IPS-NIHi11 (cell line): ENCODE data around the gene DUSP28.

Experiments
- DNase-seq: peaks from one replicate; pipeline ENCODE4 v3.0.0; 2012; ENCODE audit warnings: mixed read lengths, low spot score

The DUSP28 gene

DNA sequence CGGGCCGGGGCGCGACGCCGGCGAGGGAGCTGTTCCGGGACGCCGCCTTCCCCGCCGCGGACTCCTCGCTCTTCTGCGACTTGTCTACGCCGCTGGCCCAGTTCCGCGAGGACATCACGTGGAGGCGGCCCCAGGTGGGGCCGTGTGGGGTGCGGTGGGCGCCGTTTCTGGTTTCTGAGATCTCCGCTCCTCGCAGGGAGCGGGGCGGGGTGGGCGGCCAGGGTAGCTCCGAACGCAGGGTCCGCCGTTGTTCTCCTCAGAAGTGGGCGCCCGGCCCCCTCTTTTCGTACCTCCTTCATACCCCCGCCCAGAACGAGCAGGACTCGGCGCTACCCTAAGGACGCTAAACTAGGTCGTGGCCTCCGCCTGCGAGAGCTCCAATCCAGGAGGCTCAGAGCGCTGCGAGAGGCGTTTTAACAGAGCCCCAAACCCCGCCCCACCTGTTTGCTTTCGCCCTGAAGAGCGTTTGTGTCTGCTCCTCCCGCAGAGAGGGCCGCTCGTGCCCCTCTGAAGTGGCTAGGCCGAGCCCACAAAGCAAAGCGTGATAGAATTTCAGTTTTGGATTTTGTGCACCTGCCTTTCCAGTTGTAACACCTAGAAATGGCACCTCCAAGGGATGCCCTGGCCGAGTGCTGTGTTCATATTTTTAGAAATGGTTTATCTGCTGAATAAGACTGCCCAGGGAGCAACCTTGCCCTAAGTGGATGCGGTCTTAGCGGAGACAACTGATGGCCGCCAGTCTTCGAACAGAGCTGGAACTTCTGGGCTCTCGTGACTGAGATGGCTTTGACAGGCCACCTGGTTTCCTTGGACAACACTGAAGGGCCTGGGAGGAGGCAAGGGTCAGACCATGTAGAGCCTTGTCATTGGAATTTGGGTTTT lies 27.0 kb downstream of the DUSP28 start:
- DNase-seq, result peak; percentile 56

DNA sequence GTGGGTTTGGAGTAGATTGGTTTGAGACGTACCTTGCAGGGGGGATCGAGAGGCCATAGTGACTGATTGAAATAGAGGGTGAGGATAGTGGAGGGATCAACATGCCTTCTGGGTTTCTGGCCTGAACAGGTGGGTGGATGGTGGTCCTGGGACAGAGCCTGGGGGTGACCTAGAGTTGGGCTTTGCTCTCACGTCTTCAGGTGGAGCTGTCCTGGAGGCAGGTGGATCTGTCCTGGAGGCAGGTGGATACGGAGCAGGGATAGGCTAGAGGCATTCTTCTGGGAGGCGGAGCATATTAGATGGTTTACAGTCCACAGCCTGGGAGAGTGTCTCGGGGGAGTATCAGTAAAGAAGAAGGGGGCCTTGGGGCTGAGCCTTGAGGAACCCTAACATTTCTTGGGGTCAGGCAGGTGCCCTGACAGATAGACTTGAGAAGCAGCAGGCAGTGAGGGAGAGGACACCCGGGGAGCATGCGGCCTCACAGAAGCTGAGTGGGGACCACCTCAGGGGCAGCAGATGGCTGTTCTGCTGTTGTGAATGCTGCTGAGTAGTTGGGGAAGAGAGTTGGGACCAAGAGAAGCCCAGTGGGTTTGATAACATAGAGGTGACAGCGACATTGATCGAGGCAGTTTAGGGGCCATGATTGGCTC lies 28.0 kb downstream of the DUSP28 start:
- no peak for DNase-seq

DNA sequence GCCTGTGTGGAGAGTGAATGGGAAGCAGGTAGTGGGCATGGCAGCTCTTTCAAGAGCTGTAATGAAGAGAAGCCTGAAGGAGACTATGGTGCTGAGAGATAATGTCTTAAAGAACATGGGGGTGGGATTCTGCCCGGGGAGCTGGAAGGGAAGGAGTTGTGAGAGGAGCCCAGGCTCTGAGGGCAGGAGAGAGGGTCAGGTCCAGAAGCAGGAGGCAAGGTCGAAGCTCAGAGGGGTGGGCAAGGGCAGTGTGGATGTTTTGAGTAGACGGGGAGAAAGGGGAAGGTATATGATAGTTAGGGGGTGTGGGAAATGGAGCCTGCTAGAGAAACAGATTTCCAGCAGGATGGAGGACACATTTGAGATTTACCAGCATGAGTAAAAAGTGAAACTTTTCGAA lies 28.5 kb downstream of the DUSP28 start:
- no peak for DNase-seq

DNA sequence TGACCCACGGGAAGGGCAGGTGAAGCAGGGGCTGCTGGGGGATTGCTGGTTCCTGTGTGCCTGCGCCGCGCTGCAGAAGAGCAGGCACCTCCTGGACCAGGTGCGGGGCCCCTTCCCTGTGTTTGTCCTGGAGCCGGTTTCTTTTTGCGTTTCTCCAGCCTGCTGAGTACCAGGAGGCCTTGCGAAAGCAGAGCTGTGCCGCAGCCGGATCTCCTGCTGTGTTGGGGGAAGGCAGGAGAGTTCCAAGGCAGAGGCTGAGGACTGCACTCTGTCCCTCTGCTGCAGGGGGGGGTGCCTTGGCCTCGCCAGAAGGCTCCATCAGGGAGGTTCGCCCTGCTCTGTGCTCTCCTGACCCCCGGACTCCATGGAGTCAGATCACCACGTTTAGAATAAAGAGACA lies 29.2 kb downstream of the DUSP28 start:
- DNase-seq, result no peak

DNA sequence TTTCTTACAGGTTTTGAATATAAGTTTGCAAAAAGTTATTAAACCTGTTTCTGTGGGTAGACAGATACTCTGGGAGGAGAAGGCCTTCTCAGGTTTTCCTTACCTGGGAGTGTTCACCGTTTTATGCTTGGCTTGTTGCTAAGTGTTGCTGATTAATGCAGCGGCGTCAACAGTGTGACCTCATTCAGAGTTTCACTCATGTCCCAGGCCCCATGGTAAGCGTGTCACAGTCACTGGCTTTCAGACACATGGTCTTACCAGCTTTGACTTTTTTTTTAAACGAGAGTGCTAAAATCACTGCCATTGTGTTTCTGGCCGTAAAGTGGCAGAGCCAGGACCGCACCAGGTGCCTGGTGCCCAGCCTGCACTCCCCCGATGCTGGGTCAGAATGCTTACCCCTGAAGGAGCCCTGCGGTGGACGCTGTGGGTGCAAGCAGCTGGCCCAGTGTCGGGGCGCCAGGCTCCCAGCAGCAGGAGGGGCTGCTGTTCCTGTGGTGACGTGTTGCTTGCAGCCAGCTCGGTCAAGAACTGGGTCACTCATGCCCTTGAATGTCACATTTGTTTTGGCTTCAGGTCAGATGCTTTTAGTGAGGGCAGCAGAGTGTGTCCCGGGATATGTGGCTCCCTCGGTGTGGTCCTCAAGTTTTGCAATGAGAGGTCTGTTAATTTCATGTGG lies 29.8 kb downstream of the DUSP28 start:
- DNase-seq, result no peak

DNA sequence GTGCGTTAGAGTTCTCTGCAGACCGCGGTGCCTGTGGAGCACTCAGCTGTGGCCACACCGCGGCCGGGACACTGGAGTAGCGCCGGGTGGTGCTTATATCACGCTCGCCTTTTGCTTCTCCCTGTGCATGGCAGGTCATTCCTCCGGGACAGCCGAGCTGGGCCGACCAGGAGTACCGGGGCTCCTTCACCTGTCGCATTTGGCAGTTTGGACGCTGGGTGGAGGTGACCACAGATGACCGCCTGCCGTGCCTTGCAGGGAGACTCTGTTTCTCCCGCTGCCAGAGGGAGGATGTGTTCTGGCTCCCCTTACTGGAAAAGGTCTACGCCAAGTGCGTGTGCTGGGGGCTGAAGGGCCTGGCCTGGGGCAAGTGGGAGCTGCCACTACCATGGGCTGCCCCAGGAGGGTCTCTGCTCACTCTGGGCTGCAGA lies 30.5 kb downstream of the DUSP28 start:
- DNase-seq, result no peak

DNA sequence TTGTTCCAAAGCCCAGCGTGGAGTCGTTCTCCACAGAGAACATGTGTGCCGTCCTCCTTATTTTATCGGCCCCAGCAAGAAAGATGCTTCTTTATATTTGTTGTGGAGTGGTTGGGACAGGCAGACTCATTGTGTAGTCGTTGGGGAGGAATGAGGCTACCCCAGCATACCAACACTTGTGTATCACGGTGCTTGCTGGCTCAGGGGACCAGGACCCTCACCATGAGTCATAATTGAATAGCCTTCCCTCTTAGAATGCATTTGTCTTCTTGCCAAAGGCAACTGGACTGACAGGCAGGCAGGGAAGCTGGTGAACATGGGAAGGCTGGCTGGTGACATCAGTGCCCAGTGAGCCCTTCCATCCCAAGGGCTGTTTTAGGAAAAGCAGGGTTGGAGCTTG lies 31.1 kb downstream of the DUSP28 start:
- DNase-seq, result no peak

DNA sequence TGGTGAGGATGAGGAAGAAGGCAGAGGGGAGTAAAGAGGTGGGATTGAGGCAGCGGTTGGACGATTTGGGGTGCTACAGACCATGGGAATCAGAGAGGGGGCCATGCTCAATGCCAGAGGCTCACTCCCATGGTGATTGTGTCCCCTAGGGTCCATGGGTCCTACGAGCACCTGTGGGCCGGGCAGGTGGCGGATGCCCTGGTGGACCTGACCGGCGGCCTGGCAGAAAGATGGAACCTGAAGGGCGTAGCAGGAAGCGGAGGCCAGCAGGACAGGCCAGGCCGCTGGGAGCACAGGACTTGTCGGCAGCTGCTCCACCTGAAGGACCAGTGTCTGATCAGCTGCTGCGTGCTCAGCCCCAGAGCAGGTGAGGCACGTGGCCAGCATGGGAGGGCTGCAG lies 31.6 kb downstream of the DUSP28 start:
- DNase-seq, result no peak

DNA sequence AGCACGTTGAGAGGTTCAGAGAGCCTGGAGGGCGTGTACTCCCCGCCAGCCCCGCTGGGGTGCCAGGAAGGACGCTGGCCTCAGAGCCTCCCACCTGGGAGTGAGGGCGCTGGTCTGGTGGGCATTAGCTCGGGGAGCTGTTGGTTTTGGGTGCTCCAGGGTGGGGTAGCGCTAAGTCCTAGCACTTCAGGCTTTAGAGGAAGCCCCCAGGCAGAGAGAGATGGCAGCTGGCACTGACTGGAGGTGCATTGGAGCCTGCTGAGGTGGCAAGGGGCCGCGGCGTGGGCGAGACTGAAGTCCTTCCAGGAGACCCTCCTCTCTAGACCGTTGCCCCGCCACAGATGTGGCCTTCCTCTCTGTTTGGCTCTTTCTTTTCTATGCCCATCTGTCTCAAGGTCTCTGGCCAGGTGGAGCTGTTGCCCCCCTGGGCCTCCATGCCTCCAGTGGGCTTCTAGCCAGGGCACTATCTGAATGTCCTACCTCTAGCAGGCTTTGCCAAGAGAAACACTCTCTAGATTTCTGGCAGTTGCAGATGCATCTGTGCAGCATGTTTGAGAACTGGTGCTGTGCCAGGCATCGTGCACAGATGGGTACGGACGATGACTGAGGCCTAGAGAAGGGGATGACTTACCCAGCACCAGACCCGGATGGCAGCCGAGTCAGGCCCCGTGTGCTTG lies 33.0 kb downstream of the DUSP28 start:
- no peak for DNase-seq

DNA sequence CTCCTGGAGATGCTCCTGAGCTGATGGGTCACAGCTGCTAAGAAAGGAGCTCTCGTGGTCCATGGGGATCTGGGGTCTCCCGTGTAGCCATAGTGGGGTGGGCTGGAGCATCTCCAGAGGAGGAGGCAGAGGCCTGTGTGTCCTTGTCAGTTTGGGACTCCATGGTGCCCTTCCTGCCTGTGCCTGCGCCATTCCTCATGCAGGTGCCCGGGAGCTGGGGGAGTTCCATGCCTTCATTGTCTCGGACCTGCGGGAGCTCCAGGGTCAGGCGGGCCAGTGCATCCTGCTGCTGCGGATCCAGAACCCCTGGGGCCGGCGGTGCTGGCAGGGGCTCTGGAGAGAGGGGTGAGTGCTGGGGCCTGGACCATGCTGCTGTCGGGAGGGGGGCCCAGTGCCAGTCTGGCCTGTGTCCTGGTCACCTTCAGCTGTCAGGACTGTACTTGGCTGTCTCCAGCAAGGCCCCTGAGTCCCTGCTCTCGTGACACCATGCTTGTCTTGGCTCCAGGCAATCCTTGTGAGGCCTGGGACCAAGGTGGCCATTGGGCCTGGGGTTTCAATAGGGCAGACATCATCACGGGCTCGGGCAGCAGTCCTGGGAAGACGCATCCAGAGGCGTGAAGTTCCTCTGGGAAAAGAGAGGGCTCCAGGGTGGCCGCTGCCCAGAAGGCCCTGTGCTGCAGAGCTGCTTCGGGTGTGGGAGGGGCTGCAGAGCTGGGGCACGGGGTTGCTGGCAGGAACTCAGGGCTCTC lies 33.7 kb downstream of the DUSP28 start:
- DNase-seq, result no peak

DNA sequence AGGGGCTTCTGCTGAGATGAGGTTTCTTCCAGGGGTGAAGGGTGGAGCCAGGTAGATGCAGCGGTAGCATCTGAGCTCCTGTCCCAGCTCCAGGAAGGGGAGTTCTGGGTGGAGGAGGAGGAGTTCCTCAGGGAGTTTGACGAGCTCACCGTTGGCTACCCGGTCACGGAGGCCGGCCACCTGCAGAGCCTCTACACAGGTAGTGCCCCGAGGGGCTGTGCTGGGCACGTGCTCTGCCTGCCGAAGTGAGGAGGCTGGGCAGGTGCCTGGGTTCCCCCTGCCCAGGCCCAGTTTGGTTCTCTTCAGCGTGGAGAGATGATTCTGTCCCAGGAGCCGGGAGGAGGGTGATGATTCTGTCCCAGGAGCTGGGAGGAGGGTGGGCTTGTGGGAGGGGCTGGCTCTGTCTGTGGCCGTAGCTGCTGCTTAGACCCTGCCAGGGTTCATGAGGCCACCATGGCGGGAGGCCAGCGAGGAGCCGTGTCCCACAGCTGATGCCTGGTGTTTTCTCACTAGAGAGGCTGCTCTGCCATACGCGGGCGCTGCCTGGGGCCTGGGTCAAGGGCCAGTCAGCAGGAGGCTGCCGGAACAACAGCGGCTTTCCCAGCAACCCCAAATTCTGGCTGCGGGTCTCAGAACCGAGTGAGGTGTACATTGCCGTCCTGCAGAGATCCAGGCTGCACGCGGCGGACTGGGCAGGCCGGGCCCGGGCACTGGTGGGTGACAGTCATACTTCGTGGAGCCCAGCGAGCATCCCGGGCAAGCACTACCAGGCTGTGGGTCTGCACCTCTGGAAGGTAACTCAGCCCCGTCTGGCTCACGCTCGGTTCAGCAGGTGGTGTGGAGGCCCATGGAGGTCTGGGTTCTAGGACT lies 34.6 kb downstream of the DUSP28 start:
- DNase-seq, result no peak

DNA sequence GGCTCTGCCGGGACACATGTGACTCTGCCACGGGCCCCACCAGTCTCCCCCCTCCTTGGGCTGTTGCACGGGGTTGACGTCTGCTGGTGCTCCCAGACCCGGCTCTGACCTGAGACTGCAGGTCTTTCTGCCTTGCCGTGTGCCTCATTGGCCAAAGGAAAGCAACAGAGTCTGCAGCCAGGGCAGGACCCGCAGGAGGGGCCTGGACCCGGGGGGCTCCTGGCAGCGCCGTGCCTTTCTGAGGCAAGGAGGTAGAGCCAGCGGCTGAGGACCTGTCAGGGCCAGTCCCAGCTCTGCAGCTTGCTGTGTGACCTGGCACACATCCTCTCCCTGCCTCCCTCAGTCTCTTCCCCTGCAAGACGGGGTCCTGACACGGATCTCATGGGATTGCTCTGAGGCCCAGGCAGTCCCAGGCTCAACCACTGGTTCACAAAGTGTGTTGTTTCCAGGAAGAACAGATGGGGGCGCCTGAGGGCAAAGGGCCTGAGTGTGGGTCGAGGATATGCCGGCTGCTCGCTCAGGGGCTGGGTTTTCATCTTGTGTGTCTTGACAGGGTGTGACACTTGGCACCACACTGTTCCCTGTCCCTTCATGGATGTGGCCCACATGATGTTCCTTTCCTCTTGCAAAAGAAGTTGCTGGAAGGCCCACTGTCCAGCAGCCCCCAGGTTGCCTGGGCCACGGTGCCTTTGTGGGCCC lies 35.4 kb downstream of the DUSP28 start:
- DNase-seq, result peak; percentile 89

DNA sequence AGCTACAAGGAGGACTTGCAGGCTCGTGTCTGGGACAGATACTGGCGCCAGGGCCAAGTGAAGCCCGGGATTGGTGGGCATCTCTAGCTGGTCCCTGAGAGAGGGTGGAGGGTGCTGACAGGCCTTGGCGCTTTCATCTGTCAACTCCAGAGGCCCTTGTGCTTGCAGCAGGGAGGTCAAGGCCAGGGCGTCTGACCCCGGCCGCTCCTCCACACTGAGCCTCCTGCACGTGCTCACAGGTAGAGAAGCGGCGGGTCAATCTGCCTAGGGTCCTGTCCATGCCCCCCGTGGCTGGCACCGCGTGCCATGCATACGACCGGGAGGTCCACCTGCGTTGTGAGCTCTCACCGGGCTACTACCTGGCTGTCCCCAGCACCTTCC lies 35.9 kb downstream of the DUSP28 start:
- DNase-seq, result no peak

DNA sequence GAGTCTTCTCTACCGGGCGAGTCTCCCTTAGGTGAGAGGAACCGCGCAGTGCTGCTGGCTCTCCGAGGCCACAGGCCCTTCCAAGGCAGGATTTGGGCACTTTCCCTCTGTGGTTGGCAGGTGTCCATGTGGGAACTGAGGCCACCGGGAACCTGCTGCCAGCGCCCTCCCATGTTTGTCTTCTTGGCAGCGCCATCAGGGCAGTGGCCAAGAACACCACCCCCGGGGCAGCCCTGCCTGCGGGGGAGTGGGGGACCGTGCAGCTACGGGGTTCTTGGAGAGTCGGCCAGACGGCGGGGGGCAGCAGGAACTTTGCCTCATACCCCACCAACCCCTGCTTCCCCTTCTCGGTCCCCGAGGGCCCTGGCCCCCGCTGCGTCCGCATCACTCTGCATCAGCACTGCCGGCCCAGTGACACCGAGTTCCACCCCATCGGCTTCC lies 36.4 kb downstream of the DUSP28 start:
- no peak for DNase-seq

DNA sequence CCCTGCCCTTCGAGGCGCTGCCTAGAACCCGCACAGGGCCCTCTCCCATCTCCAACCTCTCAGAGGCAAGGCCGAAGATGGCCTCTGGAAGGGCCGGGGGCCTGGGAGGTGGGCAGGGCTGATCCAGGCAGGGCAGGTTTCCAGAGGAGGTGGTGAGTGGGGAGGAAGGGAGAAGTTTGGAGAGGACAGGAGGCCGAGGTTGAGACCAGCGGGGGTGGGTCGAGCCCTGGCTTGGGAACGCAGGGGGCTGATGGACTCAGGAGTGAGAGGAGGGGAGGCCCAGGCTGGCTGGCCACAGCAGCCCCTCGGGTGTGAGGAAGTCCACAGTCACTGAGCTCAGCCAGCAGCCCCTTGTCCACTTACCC lies 36.9 kb downstream of the DUSP28 start:
- no peak for DNase-seq

DNA sequence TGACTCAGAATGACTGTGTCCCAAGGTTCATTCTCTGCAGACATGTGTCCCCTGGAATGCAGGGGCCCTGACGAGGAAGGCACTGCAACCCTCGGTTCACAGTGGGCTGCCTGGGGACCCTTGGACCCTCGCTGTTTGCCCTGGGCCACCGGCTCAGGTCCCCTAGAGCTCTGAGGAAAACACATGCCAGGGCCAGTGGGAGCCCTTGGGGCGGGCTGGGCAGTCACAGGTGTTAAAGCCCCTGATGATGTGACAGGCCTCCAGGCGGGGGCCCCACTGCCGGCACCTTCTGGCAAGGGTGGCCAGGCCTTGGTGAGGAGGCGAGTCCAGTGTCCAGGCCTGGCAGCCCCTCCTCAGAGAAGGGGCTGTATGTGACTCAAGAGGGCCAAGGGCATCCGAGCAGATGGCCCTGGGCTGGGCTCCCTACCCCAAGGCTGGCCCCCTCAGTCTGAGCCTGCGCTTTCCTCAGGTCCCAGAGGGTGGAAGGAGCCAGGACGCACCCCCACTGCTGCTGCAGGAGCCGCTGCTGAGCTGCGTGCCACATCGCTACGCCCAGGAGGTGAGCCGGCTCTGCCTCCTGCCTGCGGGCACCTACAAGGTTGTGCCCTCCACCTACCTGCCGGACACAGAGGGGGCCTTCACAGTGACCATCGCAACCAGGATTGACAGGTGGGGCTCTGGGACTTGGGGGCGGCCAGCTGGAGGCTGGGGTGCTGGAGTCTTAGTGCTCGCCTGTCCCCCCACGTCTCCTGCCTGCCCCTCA lies 37.4 kb downstream of the DUSP28 start:
- DNase-seq, result no peak

DNA sequence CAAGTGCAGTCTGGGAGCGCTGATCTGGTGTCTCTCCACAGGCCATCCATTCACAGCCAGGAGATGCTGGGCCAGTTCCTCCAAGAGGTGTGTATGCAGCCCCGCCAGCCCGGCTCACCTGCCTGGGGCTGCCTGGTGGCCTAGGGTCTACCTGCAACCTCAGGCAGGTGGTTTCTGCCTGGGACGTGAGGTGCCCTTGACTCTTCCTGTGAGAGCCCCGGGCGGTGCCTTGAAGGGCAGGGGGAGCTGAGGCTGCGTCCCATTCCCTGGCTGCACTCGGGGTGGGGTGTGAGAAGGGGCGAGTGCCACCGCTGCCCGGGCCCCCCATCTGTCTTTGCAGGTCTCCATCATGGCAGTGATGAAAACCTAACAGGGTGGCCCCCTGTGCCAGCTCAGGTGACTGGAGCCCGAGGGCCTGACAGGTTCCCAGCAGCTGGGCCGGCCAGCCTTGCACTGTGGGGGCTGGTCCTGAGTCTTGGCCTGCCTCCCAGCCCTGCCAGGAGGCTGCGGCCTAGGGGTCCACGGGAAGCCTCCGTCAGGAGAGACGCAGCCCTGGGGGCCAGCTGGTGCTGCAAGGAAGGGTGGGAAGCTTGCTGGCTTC lies 38.3 kb downstream of the DUSP28 start:
- no peak for DNase-seq

DNA sequence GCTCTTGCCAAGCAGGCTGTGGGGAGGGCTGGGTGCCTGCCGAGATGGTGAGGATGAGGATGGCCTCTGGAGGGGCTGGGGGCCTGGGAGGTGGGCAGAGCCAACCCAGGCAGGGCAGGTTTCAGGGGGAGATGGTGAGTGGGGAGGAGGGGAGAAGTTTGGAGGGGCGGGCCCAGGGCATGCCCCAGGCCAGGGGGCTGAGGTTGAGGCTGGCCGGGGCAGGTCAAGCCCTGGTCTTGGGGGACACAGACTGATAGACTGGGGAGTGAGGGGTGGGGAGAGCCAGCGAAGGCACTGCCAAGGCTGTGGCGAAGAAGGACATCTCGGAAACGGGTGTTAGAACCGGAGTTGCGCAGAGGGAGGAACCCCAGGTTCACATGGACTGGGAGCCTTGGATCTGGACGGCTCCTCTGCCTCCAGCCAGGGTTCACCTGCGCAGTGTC lies 39.0 kb downstream of the DUSP28 start:
- DNase-seq, result no peak

DNA sequence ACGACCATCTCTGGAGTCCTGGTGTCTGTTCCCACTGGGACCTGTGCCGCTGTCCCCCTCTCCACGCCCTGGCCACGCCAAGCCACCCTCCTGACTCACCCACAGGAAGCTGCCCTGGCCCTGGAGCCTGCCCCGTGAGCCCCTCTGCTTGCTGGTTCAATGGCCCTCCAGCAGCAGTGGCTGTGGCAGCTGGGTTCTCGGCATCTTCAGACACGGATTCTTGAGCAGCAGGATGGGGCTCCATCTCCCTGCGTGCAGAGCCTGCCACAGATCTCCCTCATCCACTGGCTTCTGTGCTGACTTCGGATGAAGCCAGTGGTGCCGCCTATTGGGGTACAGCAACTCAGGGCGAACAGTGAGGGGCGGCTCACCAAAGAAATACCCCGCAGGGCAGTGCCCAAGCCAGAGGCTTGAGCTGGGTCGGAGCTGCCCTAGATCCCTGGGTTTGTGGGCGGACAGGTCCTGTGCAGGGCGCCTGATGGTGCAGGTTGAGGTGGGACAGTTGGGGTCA lies 40.3 kb downstream of the DUSP28 start:
- no peak for DNase-seq
